GM23338 (cell line): ENCODE results near the gene TPCN2. TPM values are rescaled to one million over a fixed set of nuclear protein-coding genes. Genes with fewer than 3 reads are reported as not detected.

Experiments
- ATAC-seq: fragments of 200-7000 bp; cut with Tn5 transposase; 3 replicates; pipeline ENCODE4 v1.9.1; 2020
- DNase-seq: peaks from one replicate; pipeline ENCODE4 v3.0.0-alpha.2; 2015; ENCODE audit warnings: low spot score
- H2AFZ ChIP-seq: fragments of 200-600 bp; sonication (generic); 2 replicates; pipeline ENCODE4 v1.8.0; 2016; ENCODE audit warnings: antibody characterized with exemption, mild to moderate bottlenecking, moderate library complexity
- H3F3A ChIP-seq: fragments of 200-600 bp; sonication (generic); replicated peaks from 2 replicates; pipeline ENCODE4 v1.8.0; 2017; ENCODE audit warnings: antibody characterized with exemption, mixed run types, low read depth
- H3K27ac ChIP-seq: fragments of 200-600 bp; sonication (generic); 2 replicates; pipeline ENCODE4 v1.6.1; 2016; ENCODE audit warnings: low read depth
- H3K27me3 ChIP-seq: fragments of 200-600 bp; sonication (generic); 2 replicates; pipeline ENCODE4 v1.8.0; 2016; ENCODE audit warnings: mild to moderate bottlenecking, mixed run types, moderate library complexity; ENCODE audit not compliant: insufficient read depth
- H3K36me3 ChIP-seq: fragments of 200-600 bp; sonication (generic); 2 replicates; pipeline ENCODE4 v1.8.0; 2016; ENCODE audit warnings: mild to moderate bottlenecking; ENCODE audit not compliant: insufficient read depth
- H3K4me1 ChIP-seq: fragments of 200-600 bp; sonication (generic); 2 replicates; pipeline ENCODE4 v1.8.0; 2016; ENCODE audit warnings: mild to moderate bottlenecking, moderate library complexity; ENCODE audit not compliant: insufficient read depth
- H3K4me2 ChIP-seq: fragments of 200-600 bp; sonication (generic); 2 replicates; pipeline ENCODE4 v1.7.1; 2017; ENCODE audit warnings: mixed run types
- H3K4me3 ChIP-seq: fragments of 200-600 bp; sonication (generic); 2 replicates; pipeline ENCODE4 v1.6.1; 2016; ENCODE audit warnings: mixed run types
- H3K79me2 ChIP-seq: fragments of 200-600 bp; sonication (generic); replicated peaks from 2 replicates; pipeline ENCODE4 v1.8.0; 2017; ENCODE audit warnings: mild to moderate bottlenecking; ENCODE audit not compliant: insufficient read depth
- H3K9me2 ChIP-seq: fragments of 200-600 bp; sonication (generic); 2 replicates; pipeline ENCODE4 v1.8.0; 2017; ENCODE audit not compliant: insufficient read depth
- H4K20me1 ChIP-seq: fragments of 200-600 bp; sonication (generic); replicated peaks from 2 replicates; pipeline ENCODE4 v1.8.0; 2017; ENCODE audit warnings: mild to moderate bottlenecking; ENCODE audit not compliant: insufficient read depth
- H3K27ac Mint-ChIP-seq: 2 replicates; pipeline ENCODE4 v1.8.0; 2020; ENCODE audit warnings: inconsistent platforms, mild to moderate bottlenecking, moderate library complexity, mixed read lengths
- H3K27me3 Mint-ChIP-seq: 3 replicates; pipeline ENCODE4 v1.8.0; 2022; ENCODE audit warnings: low read depth, mild to moderate bottlenecking, moderate library complexity, mixed read lengths, inconsistent platforms; ENCODE audit not compliant: insufficient read depth, poor library complexity
- H3K36me3 Mint-ChIP-seq: 3 replicates; pipeline ENCODE4 v1.8.0; 2021; ENCODE audit warnings: low read depth, mild to moderate bottlenecking, inconsistent platforms, moderate library complexity, mixed read lengths
- H3K4me1 Mint-ChIP-seq: 3 replicates; pipeline ENCODE4 v1.8.0; 2020; ENCODE audit warnings: mild to moderate bottlenecking, inconsistent platforms, mixed read lengths
- H3K4me3 Mint-ChIP-seq: 3 replicates; pipeline ENCODE4 v1.8.0; 2021; ENCODE audit warnings: moderate library complexity, mild to moderate bottlenecking, inconsistent platforms, mixed read lengths
- H3K9me3 Mint-ChIP-seq: 3 replicates; pipeline ENCODE4 v1.8.0; 2020; ENCODE audit warnings: moderate library complexity, mild to moderate bottlenecking, inconsistent platforms, mixed read lengths
- CREB1 ChIP-seq: fragments of 250-450 bp; sonication (Bioruptor Pico); IDR thresholded peaks from 2 replicates; pipeline ENCODE4 v1.5.0; 2020; ENCODE audit warnings: low read depth, mild to moderate bottlenecking, moderate library complexity
- CTCF ChIP-seq, 2 experiments: fragments of 200-600 bp in 1 of 2; sonication (generic) in 1 of 2; conservative IDR thresholded peaks; 2 replicates each; pipeline versions ENCODE4 v1.5.1 to v1.6.1; 2016 to 2017; ENCODE audit warnings: antibody characterized with exemption in 2 of 2, low read depth in 2 of 2, mild to moderate bottlenecking in 2 of 2, moderate library complexity in 1 of 2
- EZH2 ChIP-seq: fragments of 200-600 bp; sonication (generic); IDR thresholded peaks from one replicate; pipeline ENCODE4 v1.8.0; 2017; ENCODE audit warnings: antibody characterized with exemption, mild to moderate bottlenecking, low read depth; ENCODE audit not compliant: unreplicated experiment
- EZH2phosphoT487 ChIP-seq: fragments of 200-600 bp; sonication (generic); IDR thresholded peaks from one replicate; pipeline ENCODE4 v1.8.1; 2018; ENCODE audit warnings: antibody characterized with exemption; ENCODE audit not compliant: unreplicated experiment
- JUNB ChIP-seq: IDR thresholded peaks from one replicate; pipeline ENCODE4 v1.6.1; 2016; ENCODE audit warnings: antibody characterized with exemption; ENCODE audit not compliant: unreplicated experiment
- NANOG ChIP-seq: IDR thresholded peaks from 2 replicates; pipeline ENCODE4 v1.6.1; 2016; ENCODE audit warnings: antibody characterized with exemption, borderline replicate concordance
- POLR2AphosphoS5 ChIP-seq: IDR thresholded peaks from 2 replicates; pipeline ENCODE4 v1.6.1; 2016; ENCODE audit warnings: antibody characterized with exemption, low read depth
- REST ChIP-seq: IDR thresholded peaks from one replicate; pipeline ENCODE4 v1.6.1; 2018; ENCODE audit warnings: antibody characterized with exemption; ENCODE audit not compliant: unreplicated experiment
- STAT1 ChIP-seq: IDR thresholded peaks from one replicate; pipeline ENCODE4 v1.6.1; 2016; ENCODE audit warnings: antibody characterized with exemption; ENCODE audit not compliant: unreplicated experiment
- ZNF114 ChIP-seq: fragments of 250-450 bp; sonication (Bioruptor Pico); IDR thresholded peaks from 2 replicates; pipeline ENCODE4 v1.5.0; 2020; ENCODE audit warnings: mild to moderate bottlenecking, moderate library complexity
- ZNF331 ChIP-seq: fragments of 250-450 bp; sonication (Bioruptor Pico); IDR thresholded peaks from 2 replicates; pipeline ENCODE4 v1.5.0; 2020; ENCODE audit warnings: low read depth, mild to moderate bottlenecking, moderate library complexity
- ZNF462 ChIP-seq: fragments of 250-450 bp; sonication (Bioruptor Pico); IDR thresholded peaks from 2 replicates; pipeline ENCODE4 v1.5.0; 2020; ENCODE audit warnings: mild to moderate bottlenecking, moderate library complexity
- polyA plus RNA-seq: library from polyadenylated mRNA; unstranded; fragments of >200 nt; fragmentation: Nextera tagmentation; extraction: Ambion mirVana; gene quantifications from 2 replicates; pipeline ENCODE4 v1.2.1, GENCODE V29; 2016
- total RNA-seq: library from RNA; depleted of rRNA; stranded (reverse); fragments of >200 nt; shearing (Covaris generic); gene quantifications from 2 replicates; pipeline ENCODE4 v1.2.3, GENCODE V29; 2014
- TF ChIP-seq, protein P1 (sequence below): IDR thresholded peaks from 2 replicates; pipeline ENCODE4 v1.6.1; 2016; ENCODE audit warnings: antibody characterized with exemption

The TPCN2 gene
- total and polyA plus RNA-seq, 2 experiments from 2014 or later, result 5.8 to 14.7 TPM

- H3K79me2 ChIP-seq, result no peaks in the 10 kb centered on the region
- H4K20me1 ChIP-seq, result no peaks in the 10 kb centered on the region; the same call in 1 of the 2 replicates
- no peaks in the 10 kb centered on the region for H3K4me1 ChIP-seq
- H3K9me2 ChIP-seq, result no peaks in the 10 kb centered on the region
- H3K4me2 ChIP-seq, result no peak overlapping the region
- H3F3A ChIP-seq, result 0 out of 2 replicates have a peak, but pooled peaks cover 4% of the 10 kb centered on the region
- ATAC-seq, result no peak
- H2AFZ ChIP-seq, result no peak overlapping the region
- DNase-seq, result no peak
- Mint-ChIP-seq H3K27me3 (peaks cover 10% of the 10 kb centered on the region), H3K9me3 (no peaks in the 10 kb centered on the region), H3K27ac (no peak overlapping the region), H3K4me1 (peaks cover 12% of the 10 kb centered on the region), H3K36me3 (peaks cover 21% of the 10 kb centered on the region), H3K4me3 (no peak overlapping the region)
- H3K4me3 ChIP-seq, result no peak overlapping the region
- no peak for TF ChIP-seq EZH2
- TF ChIP-seq EZH2phosphoT487, result no peak
- no peak for TF ChIP-seq ZNF462 (CRISPR knock-in tag)
- TF ChIP-seq, protein P1, sequence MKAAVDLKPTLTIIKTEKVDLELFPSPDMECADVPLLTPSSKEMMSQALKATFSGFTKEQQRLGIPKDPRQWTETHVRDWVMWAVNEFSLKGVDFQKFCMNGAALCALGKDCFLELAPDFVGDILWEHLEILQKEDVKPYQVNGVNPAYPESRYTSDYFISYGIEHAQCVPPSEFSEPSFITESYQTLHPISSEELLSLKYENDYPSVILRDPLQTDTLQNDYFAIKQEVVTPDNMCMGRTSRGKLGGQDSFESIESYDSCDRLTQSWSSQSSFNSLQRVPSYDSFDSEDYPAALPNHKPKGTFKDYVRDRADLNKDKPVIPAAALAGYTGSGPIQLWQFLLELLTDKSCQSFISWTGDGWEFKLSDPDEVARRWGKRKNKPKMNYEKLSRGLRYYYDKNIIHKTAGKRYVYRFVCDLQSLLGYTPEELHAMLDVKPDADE, result no peak
- TF ChIP-seq ZNF331 (CRISPR knock-in tag), result no peak
- no peak for TF ChIP-seq CREB1 (CRISPR knock-in tag)
- no peak for TF ChIP-seq JUNB
- TF ChIP-seq REST, result no peak
- TF ChIP-seq NANOG, result no peak
- TF ChIP-seq CTCF (conservative IDR thresholded peaks at IDR 0.05; ENCODE audit: low read depth in 2 of 2), result no peak
- no peak for TF ChIP-seq POLR2AphosphoS5
- no peak for TF ChIP-seq ZNF114 (CRISPR knock-in tag)
- TF ChIP-seq STAT1, result no peak
- no peaks in the 10 kb centered on the region; the same call in 1 of the 2 replicates for H3K36me3 ChIP-seq
- no peak overlapping the region for H3K27ac ChIP-seq
- no peaks in the 10 kb centered on the region for H3K27me3 ChIP-seq
Measured at GRCh38 chr11:69084371-69084770, 35.6 kb downstream of the TPCN2 start.
